Erythroblast (primary cell): Measurements from ENCODE around the gene FSIP2.

Experiments used
- GATA1 ChIP-seq: IDR thresholded peaks from 2 replicates; pipeline ENCODE4 v1.6.1; 2011; ENCODE audit warnings: low read depth, mild to moderate bottlenecking, control low read depth, low read length, moderate library complexity
- POLR2A ChIP-seq: IDR thresholded peaks from 2 replicates; pipeline ENCODE4 v1.6.1; 2011; ENCODE audit warnings: mild to moderate bottlenecking, low read length

DNA sequence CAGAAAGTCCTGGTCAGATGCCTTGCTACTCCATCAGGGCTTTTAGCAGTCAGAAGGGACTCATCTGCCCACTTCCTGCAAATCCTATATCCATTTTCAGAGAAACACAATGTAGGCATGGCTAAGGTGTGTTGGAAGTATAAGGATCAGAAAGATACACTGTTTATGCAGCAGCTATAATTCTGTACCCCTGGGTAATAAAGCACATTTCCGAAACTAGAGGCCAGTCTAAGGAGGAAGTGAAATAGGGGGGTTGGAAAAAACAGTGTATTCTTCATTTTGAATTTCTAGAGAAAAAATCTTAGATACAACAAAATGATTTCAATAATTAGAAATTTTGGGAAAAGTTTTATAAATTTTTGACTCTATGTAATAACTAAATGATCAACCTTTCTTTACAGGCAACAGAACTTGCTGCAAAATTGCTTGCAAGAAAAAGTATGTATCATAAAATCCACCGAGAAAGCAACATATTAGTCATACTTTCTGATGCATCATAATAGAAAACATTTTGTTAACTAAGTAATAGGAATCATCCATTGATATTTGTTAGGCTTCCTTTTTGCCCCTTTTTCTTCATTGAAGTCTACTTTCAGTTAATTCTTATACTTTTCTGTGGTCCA lies 47.4 kb downstream of the FSIP2 start:
- TF ChIP-seq POLR2A (no peak), GATA1 (no peak)
